GM12878 (cell line): ENCODE results near the gene C1orf21. TPM values are rescaled to one million over a fixed set of nuclear protein-coding genes. Genes with fewer than 3 reads are reported as not detected.

ENCODE experiments used
- ATAC-seq: fragments of 200-7000 bp; cut with Tn5 transposase; 3 replicates; pipeline ENCODE4 v1.9.1; 2020; ENCODE audit warnings: mild to moderate bottlenecking, moderate library complexity
- BruUV-seq: library from RNA; stranded (reverse); fragments of 400-500 nt; replicated peaks from 2 replicates; lab custom pipeline; 2021; lab: Mats Ljungman, UMichigan
- CTCF ChIA-PET: fragments of 300-600 bp; sonication (Branson Sonifier 250); formaldehyde crosslinking; extraction: SDS; loops from one replicate; lab custom pipeline; 2021; ENCODE audit warnings: inconsistent platforms; lab: Yijun Ruan, JAX
- POLR2A ChIA-PET: fragments of 350-600 bp; formaldehyde crosslinking; extraction: SDS; loops from one replicate; lab custom pipeline; 2021; ENCODE audit warnings: inconsistent platforms; lab: Charles Lee
- RAD21 ChIA-PET: fragments of 300-600 bp; sonication (Branson Sonifier 250); formaldehyde crosslinking; loops from one replicate; lab custom pipeline; 2023; ENCODE audit warnings: antibody characterized with exemption; ENCODE audit not compliant: unreplicated experiment; lab: Charles Lee
- SMC1A ChIA-PET: fragments of 300-600 bp; sonication (Branson Sonifier 250); formaldehyde crosslinking; loops from one replicate; lab custom pipeline; 2023; ENCODE audit not compliant: unreplicated experiment, uncharacterized antibody; lab: Charles Lee
- DNase-seq: peaks from one replicate; pipeline ENCODE4 v3.0.0-alpha.2; 2011; ENCODE audit warnings: low read depth, low spot score
- FAIRE-seq: peaks from 3 replicates; lab custom pipeline; 2011; peaks lifted over from hg19 to GRCh38; lab: Jason Lieb, UNC
- H2AFZ ChIP-seq: 2 replicates; pipeline ENCODE4 v1.6.0; 2011; ENCODE audit warnings: low read depth, low read length, control low read depth; ENCODE audit not compliant: control insufficient read depth
- H3K27ac ChIP-seq: 2 replicates; pipeline ENCODE4 v1.5.1; 2011; ENCODE audit warnings: control low read depth; ENCODE audit not compliant: control insufficient read depth, insufficient read depth
- H3K27me3 ChIP-seq, 2 experiments: replicated peaks in 1 of 2; 2 replicates each; pipeline versions ENCODE4 v1.6.0 to v1.6.1; 2011; ENCODE audit warnings: low read length in 1 of 2; ENCODE audit not compliant: control insufficient read depth in 2 of 2, insufficient read depth in 2 of 2
- H3K36me3 ChIP-seq, 2 experiments: 2 replicates each; pipeline ENCODE4 v1.5.1; 2011; ENCODE audit warnings: low read length in 1 of 2; ENCODE audit not compliant: control insufficient read depth in 2 of 2, insufficient read depth in 2 of 2
- H3K4me1 ChIP-seq: 2 replicates; pipeline ENCODE4 v1.6.1; 2011; ENCODE audit warnings: mild to moderate bottlenecking, low read length, moderate library complexity, mixed read lengths; ENCODE audit not compliant: control insufficient read depth, insufficient read depth
- H3K4me2 ChIP-seq: 2 replicates; pipeline ENCODE4 v1.6.0; 2011; ENCODE audit warnings: control low read depth; ENCODE audit not compliant: control insufficient read depth, insufficient read depth
- H3K4me3 ChIP-seq: fragments of 200-600 bp; sonication (generic); 2 replicates; pipeline ENCODE4 v1.5.1; 2016
- H3K79me2 ChIP-seq: 2 replicates; pipeline ENCODE4 v1.6.0; 2011; ENCODE audit warnings: low read length; ENCODE audit not compliant: control insufficient read depth, insufficient read depth
- H3K9ac ChIP-seq: 2 replicates; pipeline ENCODE4 v1.8.0; 2011; ENCODE audit warnings: low read length, control low read depth, mixed read lengths; ENCODE audit not compliant: control insufficient read depth, insufficient read depth
- H3K9me3 ChIP-seq: replicated peaks from 3 replicates; pipeline ENCODE4 v1.5.1; 2011; ENCODE audit warnings: mild to moderate bottlenecking, low read length; ENCODE audit not compliant: control insufficient read depth, insufficient read depth
- H4K20me1 ChIP-seq: 2 replicates; pipeline ENCODE4 v1.6.0; 2011; ENCODE audit not compliant: control insufficient read depth, insufficient read depth
- ATF7 ChIP-seq: fragments of 450-650 bp; IDR thresholded peaks from 2 replicates; pipeline ENCODE4 v1.6.1; 2016; ENCODE audit warnings: low read depth, mild to moderate bottlenecking
- CREM ChIP-seq: IDR thresholded peaks from 2 replicates; pipeline ENCODE4 v1.6.1; 2014; ENCODE audit warnings: antibody characterized with exemption, low read depth
- HDAC6 ChIP-seq: fragments of 200-600 bp; sonication (generic); IDR thresholded peaks from one replicate; pipeline ENCODE4 v1.8.0; 2017; ENCODE audit warnings: antibody characterized with exemption; ENCODE audit not compliant: unreplicated experiment
- POLR2AphosphoS2 ChIP-seq: IDR thresholded peaks from 2 replicates; pipeline ENCODE4 v1.6.1; 2011; ENCODE audit warnings: low read depth, mild to moderate bottlenecking, low read length, improper control_type of control experiment, moderate library complexity
- RCOR1 ChIP-seq: conservative IDR thresholded peaks from 2 replicates; pipeline ENCODE4 v1.6.1; 2012; ENCODE audit warnings: low read depth, low read length, improper control_type of control experiment
- SIN3A ChIP-seq: IDR thresholded peaks from 2 replicates; pipeline ENCODE4 v1.6.1; 2012; ENCODE audit warnings: low read depth, low read length, improper control_type of control experiment
- SMC3 ChIP-seq: IDR thresholded peaks from 2 replicates; pipeline ENCODE4 v1.6.1; 2011; ENCODE audit warnings: low read length, improper control_type of control experiment, borderline replicate concordance
- ZNF217 ChIP-seq: fragments of 450-650 bp; IDR thresholded peaks from 2 replicates; pipeline ENCODE4 v1.6.1; 2017; ENCODE audit warnings: antibody characterized with exemption, mild to moderate bottlenecking
- WGBS: methylation state at CpG from one replicate; pipeline ENCODE4 v1.1.6; 2016; ENCODE audit warnings: low lambda C conversion rate; ENCODE audit not compliant: insufficient replicate concordance, insufficient coverage; ENCODE audit errors: missing lambda C conversion rate; 5-methylcytosine and 5-hydroxymethylcytosine counted together
- in situ Hi-C: fragments of 300-500 bp; cut with MboI; formaldehyde crosslinking; loops from 9 replicates; pipeline ENCODE4 v1.14.3; 2018; ENCODE audit warnings: mixed read lengths
- intact Hi-C: fragments of 100-400 bp; cut with micrococcal nuclease; formaldehyde crosslinking; loops from one replicate; pipeline ENCODE4 v1.14.2; 2022; ENCODE audit not compliant: unreplicated experiment
- polyA plus RNA-seq, 11 experiments: library from polyadenylated mRNA; depleted of rRNA in 4 of 11; unstranded in 6 of 11; stranded (reverse) in 5 of 11; fragments of >200 nt; fragmentation: Nextera tagmentation in 4 of 11; fragmentation: Illumina TruSeq in 1 of 11; extraction: Ambion mirVana in 4 of 11; extraction: Trizol in 1 of 11; gene quantifications; 1 replicate in 1 of 11; 2 replicates in 10 of 11; pipeline versions ENCODE4 v1.2.1 to v1.2.3, GENCODE V29; 2011 to 2016; ENCODE audit warnings: inconsistent platforms in 2 of 11, missing spikeins in 2 of 11, low read depth in 1 of 11
- total RNA-seq, 4 experiments: library from RNA; depleted of rRNA in 3 of 4; stranded (reverse); fragments of >200 nt in 3 of 4; fragmentation: Illumina TruSeq in 1 of 4; extraction: Trizol in 1 of 4; gene quantifications; 2 replicates each; pipeline versions ENCODE4 v1.2.1 to v1.2.3, GENCODE V29; 2013 to 2021
- TF ChIP-seq, protein P1 (sequence below), 3 experiments: IDR thresholded peaks in 2 of 3; conservative IDR thresholded peaks in 1 of 3; 2 replicates each; pipeline ENCODE4 v1.5.1; 2011; ENCODE audit warnings: low read depth in 3 of 3, low read length in 3 of 3, mild to moderate bottlenecking in 3 of 3, control low read depth in 2 of 3, moderate library complexity in 2 of 3, inconsistent platforms in 1 of 3, mixed read lengths in 1 of 3; ENCODE audit not compliant: control insufficient read depth in 2 of 3, insufficient read depth in 1 of 3; ENCODE audit errors: extremely low read depth in 1 of 3
- TF ChIP-seq, protein P2 (sequence below): fragments of 450-650 bp; IDR thresholded peaks from 2 replicates; pipeline ENCODE4 v1.6.1; 2016; ENCODE audit warnings: mild to moderate bottlenecking
- TF ChIP-seq, protein P3 (sequence below): IDR thresholded peaks from 2 replicates; pipeline ENCODE4 v1.6.1; 2011; ENCODE audit warnings: borderline replicate concordance, low read depth, mild to moderate bottlenecking, moderate library complexity, mixed read lengths, low read length; ENCODE audit not compliant: insufficient read depth; ENCODE audit errors: extremely low read length
- TF ChIP-seq, protein P4 (sequence below): fragments of 150-350 bp; IDR thresholded peaks from 2 replicates; pipeline ENCODE4 v1.6.1; 2014; ENCODE audit warnings: mild to moderate bottlenecking, low read depth, low read length

The C1orf21 gene
- total and polyA plus RNA-seq, 10 of the 15 experiments (the other 5 are each of a cell fraction or from before 2014, with no cell fraction given), result 0.03 to 1.6 (median 0.17) TPM; not detected in 3

DNA sequence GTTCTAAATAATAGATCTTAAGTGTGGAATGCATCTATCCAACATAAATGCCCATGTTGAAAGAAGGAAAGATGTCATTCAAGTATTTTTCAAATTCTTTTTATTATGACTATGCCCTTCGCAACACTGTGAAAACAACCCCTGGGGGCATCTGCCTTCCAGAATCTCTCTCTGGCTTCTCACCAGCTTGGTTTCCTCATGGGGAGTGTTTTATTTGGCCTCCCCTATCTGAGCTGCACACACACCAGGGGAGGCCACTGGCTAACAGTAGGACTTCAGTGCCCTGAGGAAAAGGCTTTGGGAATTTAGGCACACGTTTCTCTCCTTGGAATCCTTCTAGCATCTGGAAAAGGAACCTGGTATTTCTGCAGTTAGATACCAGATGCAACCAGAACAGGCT is 237.2 kb downstream of the C1orf21 start (continued):
- TF ChIP-seq POLR2AphosphoS2, result no peak
- no peak for TF ChIP-seq ATF7
- TF ChIP-seq SIN3A, result no peak
- TF ChIP-seq ZNF217, result no peak
- TF ChIP-seq, protein P1, sequence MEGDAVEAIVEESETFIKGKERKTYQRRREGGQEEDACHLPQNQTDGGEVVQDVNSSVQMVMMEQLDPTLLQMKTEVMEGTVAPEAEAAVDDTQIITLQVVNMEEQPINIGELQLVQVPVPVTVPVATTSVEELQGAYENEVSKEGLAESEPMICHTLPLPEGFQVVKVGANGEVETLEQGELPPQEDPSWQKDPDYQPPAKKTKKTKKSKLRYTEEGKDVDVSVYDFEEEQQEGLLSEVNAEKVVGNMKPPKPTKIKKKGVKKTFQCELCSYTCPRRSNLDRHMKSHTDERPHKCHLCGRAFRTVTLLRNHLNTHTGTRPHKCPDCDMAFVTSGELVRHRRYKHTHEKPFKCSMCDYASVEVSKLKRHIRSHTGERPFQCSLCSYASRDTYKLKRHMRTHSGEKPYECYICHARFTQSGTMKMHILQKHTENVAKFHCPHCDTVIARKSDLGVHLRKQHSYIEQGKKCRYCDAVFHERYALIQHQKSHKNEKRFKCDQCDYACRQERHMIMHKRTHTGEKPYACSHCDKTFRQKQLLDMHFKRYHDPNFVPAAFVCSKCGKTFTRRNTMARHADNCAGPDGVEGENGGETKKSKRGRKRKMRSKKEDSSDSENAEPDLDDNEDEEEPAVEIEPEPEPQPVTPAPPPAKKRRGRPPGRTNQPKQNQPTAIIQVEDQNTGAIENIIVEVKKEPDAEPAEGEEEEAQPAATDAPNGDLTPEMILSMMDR (IDR thresholded peaks at IDR 0.05 in 2 of 3, conservative IDR thresholded peaks at IDR 0.05 in 1 of 3; ENCODE audit: control insufficient read depth in 2 of 3, extremely low read depth in 1 of 3, insufficient read depth in 1 of 3, low read depth in 3 of 3, low read length in 3 of 3), result no peak
- TF ChIP-seq SMC3, result no peak
- TF ChIP-seq, all 136 proteins: peak for 0

DNA sequence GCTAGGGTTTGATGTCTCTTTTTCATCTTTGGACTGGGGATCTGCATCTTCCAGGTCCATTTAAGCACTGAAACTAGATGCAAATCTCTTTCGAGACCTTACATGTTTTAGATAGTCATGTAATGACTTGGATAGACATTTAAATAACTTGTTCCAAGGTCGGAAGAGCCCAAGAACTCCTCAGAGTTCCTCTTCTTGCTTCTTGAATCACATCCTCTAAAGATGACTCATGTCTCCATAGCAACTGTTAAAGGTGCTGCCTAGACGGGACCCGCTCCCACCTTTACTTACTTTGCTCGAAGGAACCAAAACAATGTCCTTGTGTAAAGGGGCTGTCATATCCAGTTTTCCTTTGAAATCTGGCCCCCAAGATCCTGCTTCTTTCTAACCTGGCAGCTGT is 237.8 kb downstream of the C1orf21 start:
- ChIA-PET POLR2A (no interaction called here), SMC1A (no interaction called here), RAD21 (no interaction called here), CTCF (no interaction called here)
- WGBS, result 15% methylated on average over 5 of the region's 5 CpGs
- TF ChIP-seq, protein P2, sequence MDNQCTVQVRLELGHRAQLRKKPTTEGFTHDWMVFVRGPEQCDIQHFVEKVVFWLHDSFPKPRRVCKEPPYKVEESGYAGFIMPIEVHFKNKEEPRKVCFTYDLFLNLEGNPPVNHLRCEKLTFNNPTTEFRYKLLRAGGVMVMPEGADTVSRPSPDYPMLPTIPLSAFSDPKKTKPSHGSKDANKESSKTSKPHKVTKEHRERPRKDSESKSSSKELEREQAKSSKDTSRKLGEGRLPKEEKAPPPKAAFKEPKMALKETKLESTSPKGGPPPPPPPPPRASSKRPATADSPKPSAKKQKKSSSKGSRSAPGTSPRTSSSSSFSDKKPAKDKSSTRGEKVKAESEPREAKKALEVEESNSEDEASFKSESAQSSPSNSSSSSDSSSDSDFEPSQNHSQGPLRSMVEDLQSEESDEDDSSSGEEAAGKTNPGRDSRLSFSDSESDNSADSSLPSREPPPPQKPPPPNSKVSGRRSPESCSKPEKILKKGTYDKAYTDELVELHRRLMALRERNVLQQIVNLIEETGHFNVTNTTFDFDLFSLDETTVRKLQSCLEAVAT, result no peak
- TF ChIP-seq, protein P3, sequence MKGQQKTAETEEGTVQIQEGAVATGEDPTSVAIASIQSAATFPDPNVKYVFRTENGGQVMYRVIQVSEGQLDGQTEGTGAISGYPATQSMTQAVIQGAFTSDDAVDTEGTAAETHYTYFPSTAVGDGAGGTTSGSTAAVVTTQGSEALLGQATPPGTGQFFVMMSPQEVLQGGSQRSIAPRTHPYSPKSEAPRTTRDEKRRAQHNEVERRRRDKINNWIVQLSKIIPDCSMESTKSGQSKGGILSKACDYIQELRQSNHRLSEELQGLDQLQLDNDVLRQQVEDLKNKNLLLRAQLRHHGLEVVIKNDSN, result no peak
- TF ChIP-seq CREM (no peak), HDAC6 (no peak), RCOR1 (no peak), ATF7 (no peak)
- TF ChIP-seq, protein P4, sequence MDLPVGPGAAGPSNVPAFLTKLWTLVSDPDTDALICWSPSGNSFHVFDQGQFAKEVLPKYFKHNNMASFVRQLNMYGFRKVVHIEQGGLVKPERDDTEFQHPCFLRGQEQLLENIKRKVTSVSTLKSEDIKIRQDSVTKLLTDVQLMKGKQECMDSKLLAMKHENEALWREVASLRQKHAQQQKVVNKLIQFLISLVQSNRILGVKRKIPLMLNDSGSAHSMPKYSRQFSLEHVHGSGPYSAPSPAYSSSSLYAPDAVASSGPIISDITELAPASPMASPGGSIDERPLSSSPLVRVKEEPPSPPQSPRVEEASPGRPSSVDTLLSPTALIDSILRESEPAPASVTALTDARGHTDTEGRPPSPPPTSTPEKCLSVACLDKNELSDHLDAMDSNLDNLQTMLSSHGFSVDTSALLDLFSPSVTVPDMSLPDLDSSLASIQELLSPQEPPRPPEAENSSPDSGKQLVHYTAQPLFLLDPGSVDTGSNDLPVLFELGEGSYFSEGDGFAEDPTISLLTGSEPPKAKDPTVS, result no peak
- FAIRE-seq (no peak), DNase-seq (no peak), ATAC-seq (no peak)
- Histone ChIP-seq H4K20me1 (no peaks in the 10 kb centered on the region), H3K27ac (no peak overlapping the region), H3K4me3 (no peak overlapping the region), H3K4me1 (no peaks in the 10 kb centered on the region), H3K36me3 (no peaks in the 10 kb centered on the region), H2AFZ (no peak overlapping the region), H3K9ac (no peak overlapping the region), H3K4me2 (no peak overlapping the region), H3K79me2 (no peaks in the 10 kb centered on the region), H3K9me3 (no peaks in the 10 kb centered on the region), H3K27me3 (peaks cover 0 to 3% of the 10 kb centered on the region in 2 experiments; a peak in 2 of 4 replicates)
- no TSS peak for BruUV-seq
- in situ Hi-C loops, result no loop called here
- intact Hi-C loops, result no loop called here
